K562 (cell line): ENCODE results near the gene MCMBP. TPM values are rescaled to one million over a fixed set of nuclear protein-coding genes. Genes with fewer than 3 reads are reported as not detected.

Experiments
- ATAC-seq: fragments of 200-7000 bp; cut with Tn5 transposase; 3 replicates; pipeline ENCODE4 v1.9.1; 2020; ENCODE audit warnings: moderate library complexity
- BruUV-seq: library from RNA; stranded (reverse); fragments of 400-500 nt; replicated peaks from 2 replicates; lab custom pipeline; 2021; lab: Mats Ljungman, UMichigan
- CTCF ChIA-PET: fragments of 300-600 bp; formaldehyde crosslinking; extraction: SDS; loops from one replicate; lab custom pipeline; 2021; ENCODE audit warnings: low intra/inter-chr PET ratio; lab: Yijun Ruan, JAX
- POLR2A ChIA-PET: fragments of 300-600, 350-650 bp; sonication (Branson Sonifier 250); formaldehyde crosslinking; extraction: SDS; loops from one replicate; lab custom pipeline; 2021; ENCODE audit warnings: antibody characterized with exemption, inconsistent platforms; lab: Yijun Ruan, JAX
- DNase-seq, 4 experiments: peaks; one replicate each; pipeline versions ENCODE4 v3.0.0 to v3.0.0-alpha.2; 2011 to 2018; ENCODE audit warnings: low spot score in 3 of 4, mixed read lengths in 3 of 4; ENCODE audit errors: extremely low read depth in 1 of 4
- FAIRE-seq: peaks from 2 replicates; lab custom pipeline; 2011; peaks lifted over from hg19 to GRCh38; lab: Jason Lieb, UNC
- H2AFZ ChIP-seq: 2 replicates; pipeline ENCODE4 v1.6.0; 2011; ENCODE audit warnings: low read depth, low read length, control low read depth, inconsistent platforms
- H3K27ac ChIP-seq: fragments of 200-600 bp; 3 replicates; pipeline ENCODE4 v1.8.0; 2011; ENCODE audit warnings: low read depth, mild to moderate bottlenecking, control low read depth, inconsistent platforms, low read length, moderate library complexity, mixed read lengths; ENCODE audit errors: extremely low read depth
- H3K27me3 ChIP-seq, 2 experiments: fragments of 300-600 bp in 1 of 2; 2 replicates in 1 of 2; 3 replicates in 1 of 2; pipeline versions ENCODE4 v1.6.0 to v1.8.0; 2011; ENCODE audit warnings: inconsistent platforms in 2 of 2, low read length in 2 of 2, mild to moderate bottlenecking in 1 of 2, mixed read lengths in 1 of 2, moderate library complexity in 1 of 2; ENCODE audit not compliant: control insufficient read depth in 2 of 2, insufficient read depth in 2 of 2
- H3K36me3 ChIP-seq: fragments of 300-600 bp; 3 replicates; pipeline ENCODE4 v1.8.0; 2011; ENCODE audit warnings: mild to moderate bottlenecking, low read length, inconsistent platforms; ENCODE audit not compliant: control insufficient read depth, insufficient read depth
- H3K4me1 ChIP-seq, 2 experiments: fragments of 200-600 bp in 1 of 2; replicated peaks in 1 of 2; 2 replicates in 1 of 2; 3 replicates in 1 of 2; pipeline versions ENCODE4 v1.5.1 to v1.8.0; 2011; ENCODE audit warnings: inconsistent platforms in 2 of 2, low read length in 2 of 2, mild to moderate bottlenecking in 1 of 2, mixed read lengths in 1 of 2, moderate library complexity in 1 of 2; ENCODE audit not compliant: control insufficient read depth in 2 of 2, insufficient read depth in 2 of 2
- H3K4me2 ChIP-seq: 2 replicates; pipeline ENCODE4 v1.6.1; 2011; ENCODE audit warnings: low read length, control low read depth, inconsistent platforms, mixed read lengths; ENCODE audit not compliant: insufficient read depth
- H3K4me3 ChIP-seq: fragments of 200-600 bp; sonication (generic), shearing (Covaris generic); 2 replicates; pipeline ENCODE4 v1.5.1; 2016; ENCODE audit warnings: control low read depth, inconsistent platforms
- H3K79me2 ChIP-seq: fragments of 200-600 bp; 3 replicates; pipeline ENCODE4 v1.8.0; 2011; ENCODE audit warnings: low read length, inconsistent platforms; ENCODE audit not compliant: control insufficient read depth, insufficient read depth
- H3K9ac ChIP-seq, 2 experiments: 2 replicates each; pipeline versions ENCODE4 v1.6.0 to v1.6.1; 2011; ENCODE audit warnings: low read depth in 2 of 2, low read length in 2 of 2, control low read depth in 1 of 2, inconsistent platforms in 1 of 2, mild to moderate bottlenecking in 1 of 2, mixed read lengths in 1 of 2; ENCODE audit not compliant: insufficient read depth in 1 of 2
- H3K9me1 ChIP-seq: one replicate; pipeline ENCODE4 v1.6.0; 2011; ENCODE audit warnings: inconsistent platforms, mild to moderate bottlenecking, low read length, moderate library complexity; ENCODE audit not compliant: control insufficient read depth, insufficient read depth
- H3K9me3 ChIP-seq: replicated peaks from 2 replicates; pipeline ENCODE4 v1.5.1; 2011; ENCODE audit warnings: low read depth, low read length, inconsistent platforms; ENCODE audit not compliant: control insufficient read depth, insufficient read depth
- H4K20me1 ChIP-seq: replicated peaks from 2 replicates; pipeline ENCODE4 v1.6.1; 2011; ENCODE audit warnings: low read length, inconsistent platforms, mixed read lengths; ENCODE audit not compliant: control insufficient read depth, insufficient read depth
- CEBPG ChIP-seq, 3 experiments: fragments of 200-800 bp in 1 of 3; sonication (Bioruptor generic) in 1 of 3; sonication (generic) in 1 of 3; formaldehyde crosslinking in 1 of 3; IDR thresholded peaks in 2 of 3; conservative IDR thresholded peaks in 1 of 3; 2 replicates each; pipeline versions ENCODE4 v1.6.1 to v1.8.0; 2016 to 2022; ENCODE audit warnings: missing compliant biosample characterization in 2 of 3, missing genetic modification characterization in 2 of 3, mild to moderate bottlenecking in 1 of 3, missing genetic modification reagents in 1 of 3
- DACH1 ChIP-seq: fragments of 450-650 bp; IDR thresholded peaks from 2 replicates; pipeline ENCODE4 v1.6.1; 2018; ENCODE audit not compliant: partially characterized antibody
- HLTF ChIP-seq: fragments of 450-650 bp; IDR thresholded peaks from 2 replicates; pipeline ENCODE4 v1.6.1; 2016
- MCM3 ChIP-seq: fragments of 450-650 bp; IDR thresholded peaks from 2 replicates; pipeline ENCODE4 v1.6.1; 2016
- WGBS: fragments of 100-300 bp; shearing (Covaris generic); methylation state at CpG from one replicate; pipeline ENCODE4 v1.1.6; 2016; ENCODE audit warnings: low coverage, mixed read lengths; ENCODE audit not compliant: insufficient coverage; ENCODE audit errors: missing lambda C conversion rate; 5-methylcytosine and 5-hydroxymethylcytosine counted together
- in situ Hi-C: fragments of 300-500 bp; cut with MboI; formaldehyde crosslinking; loops from 4 replicates; pipeline ENCODE4 v1.15.0; 2018; ENCODE audit warnings: inconsistent platforms, mixed read lengths
- intact Hi-C: fragments of 100-400 bp; cut with micrococcal nuclease; formaldehyde crosslinking; loops from 2 replicates; pipeline ENCODE4 v1.14.2; 2022
- polyA plus RNA-seq, 8 experiments: library from polyadenylated mRNA; depleted of rRNA in 4 of 8; stranded (reverse) in 5 of 8; unstranded in 3 of 8; fragments of >200 nt; fragmentation: Nextera tagmentation in 2 of 8; fragmentation: Illumina TruSeq in 1 of 8; extraction: Ambion mirVana in 2 of 8; extraction: Trizol in 1 of 8; gene quantifications; 2 replicates each; pipeline versions ENCODE4 v1.2.1 to v1.2.3, GENCODE V29; 2011 to 2014; ENCODE audit warnings: inconsistent platforms in 1 of 8, missing spikeins in 1 of 8
- total RNA-seq, 7 experiments: library from RNA; depleted of rRNA in 6 of 7; stranded (reverse); fragments of >200 nt in 6 of 7; fragmentation: Illumina TruSeq in 2 of 7; extraction: Trizol in 2 of 7; gene quantifications; 2 replicates each; pipeline versions ENCODE4 v1.2.1 to v1.2.3, GENCODE V29; 2011 to 2021; ENCODE audit warnings: low replicate concordance in 1 of 7
- TF ChIP-seq, protein P1 (sequence below): fragments of 450-650 bp; IDR thresholded peaks from 2 replicates; pipeline ENCODE4 v1.6.1; 2016; ENCODE audit warnings: low read depth, mild to moderate bottlenecking, moderate library complexity

MCMBP gene
- total and polyA plus RNA-seq, 9 of the 15 experiments (the other 6 are each of a cell fraction or from before 2014, with no cell fraction given) = 11.2 to 74.3 (median 50.5) TPM

DNA sequence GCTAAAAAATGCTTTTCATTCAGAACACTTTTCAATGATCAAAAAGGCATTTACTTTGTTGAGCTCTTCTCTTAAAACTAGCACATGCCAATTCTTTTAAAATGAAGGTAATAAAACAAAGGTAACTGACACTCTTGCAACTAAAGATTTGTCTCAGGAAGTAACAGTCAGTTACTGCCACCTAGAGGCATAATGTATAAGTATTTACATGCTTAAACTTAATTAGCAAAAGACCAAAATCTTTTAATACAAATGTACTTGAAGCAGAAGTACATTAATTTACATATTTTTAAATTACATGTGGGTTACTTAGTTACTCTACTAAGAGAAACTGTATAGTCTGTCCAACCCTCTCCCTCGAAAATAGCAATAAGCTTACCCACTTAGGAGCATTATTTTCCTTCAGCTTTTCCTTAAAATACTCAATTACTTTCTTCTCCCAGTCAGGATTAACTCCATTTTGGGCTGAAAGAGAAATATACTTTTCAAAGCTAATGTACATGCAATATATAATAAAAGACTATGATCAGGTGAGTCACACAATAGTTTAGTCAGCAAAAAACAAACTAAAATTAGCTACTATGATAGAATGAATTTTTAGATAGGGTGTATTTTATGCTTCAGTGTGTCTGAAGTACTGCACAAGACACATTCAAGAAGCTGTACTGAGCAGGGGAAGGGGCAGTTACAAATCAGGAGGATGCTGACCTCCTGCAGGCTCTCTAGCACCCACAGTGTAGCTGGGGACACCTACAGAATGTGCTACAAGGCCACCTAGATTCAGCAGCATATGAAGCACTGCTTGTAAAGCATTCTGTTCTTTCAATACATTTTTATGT lies 13.0 kb downstream of the MCMBP start (continued):
- TF ChIP-seq CEBPG (CRISPR knock-in tag; IDR thresholded peaks at IDR 0.05) = no peak
- TF ChIP-seq CEBPG (tag; conservative IDR thresholded peaks at IDR 0.05 in 1 of 2, IDR thresholded peaks at IDR 0.05 in 1 of 2) = no peak
- TF ChIP-seq HLTF = no peak
- TF ChIP-seq, protein P1, sequence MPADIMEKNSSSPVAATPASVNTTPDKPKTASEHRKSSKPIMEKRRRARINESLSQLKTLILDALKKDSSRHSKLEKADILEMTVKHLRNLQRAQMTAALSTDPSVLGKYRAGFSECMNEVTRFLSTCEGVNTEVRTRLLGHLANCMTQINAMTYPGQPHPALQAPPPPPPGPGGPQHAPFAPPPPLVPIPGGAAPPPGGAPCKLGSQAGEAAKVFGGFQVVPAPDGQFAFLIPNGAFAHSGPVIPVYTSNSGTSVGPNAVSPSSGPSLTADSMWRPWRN = no peak
- TF ChIP-seq, all 486 proteins: peak for 10

DNA sequence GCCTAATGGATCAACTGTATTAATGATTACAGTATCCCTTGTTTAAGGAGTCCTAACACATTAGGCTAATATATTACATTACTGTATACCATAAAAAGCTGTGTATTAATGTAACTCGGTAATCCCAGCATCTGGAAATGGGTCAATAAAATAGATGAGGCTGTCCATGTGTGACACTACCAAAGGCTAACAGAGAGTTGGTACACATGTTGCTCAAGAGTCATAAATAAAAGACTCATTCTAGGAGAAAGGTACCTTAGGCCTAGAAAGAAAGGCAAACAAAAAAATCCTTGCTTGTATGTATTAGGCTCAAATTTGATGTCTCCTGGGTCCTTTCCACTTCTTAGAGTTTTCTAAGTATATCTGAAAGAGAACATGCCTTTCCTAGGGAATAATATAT lies 14.6 kb downstream of the MCMBP start:
- H3K9ac ChIP-seq = no peak overlapping the region
- H3K4me3 ChIP-seq = no peak overlapping the region
- POLR2A ChIA-PET = no interaction called here
- ATAC-seq (no peak), DNase-seq (no peak)
- H2AFZ ChIP-seq = no peak overlapping the region
- in situ Hi-C loops (loop anchor here (5.0 kb wide), 1 partner anchor 171 kb away; no protein-coding TSS in a partner anchor), intact Hi-C loops (loop anchor here (2.0 kb wide), 1 partner anchor 107 kb away; no protein-coding TSS in a partner anchor)
- peaks cover 46% of the 10 kb centered on the region for H3K36me3 ChIP-seq
- no peaks in the 10 kb centered on the region for H3K27me3 ChIP-seq
- H3K9me3 ChIP-seq = no peaks in the 10 kb centered on the region
- H3K79me2 ChIP-seq = peaks cover 49% of the 10 kb centered on the region
- H3K4me2 ChIP-seq = no peak overlapping the region
- no peaks in the 10 kb centered on the region for H3K9me1 ChIP-seq
- no peak for TF ChIP-seq DACH1
- TF ChIP-seq MCM3 = no peak
- TF ChIP-seq, all 486 proteins: peak for 0
- WGBS = 94% methylated on average over 1 of the region's 1 CpG
- BruUV-seq = no TSS peak
- CTCF ChIA-PET = interaction anchor here (0.6 to 2.2 kb wide), 2 partner anchors 107 kb away, joined by 3 to 12 read pairs; no protein-coding TSS in a partner anchor
- Histone ChIP-seq H4K20me1 (no peaks in the 10 kb centered on the region), H3K4me1 (no peaks in the 10 kb centered on the region), H3K27ac (no peak overlapping the region)
- FAIRE-seq = no peak
